DMS79 (cell line): ENCODE data around the gene CAPN9.
"Not testable (repeated sequence)": the region's sequence is repeated elsewhere in the genome, so short reads cannot be mapped to it uniquely, and the experiment has no call there.

Experiments
- DNase-seq: peaks from one replicate; lab custom pipeline; 2025; lab: John Stamatoyannopoulos, UW

CAPN9 gene

GRCh38 chr1:230747127-230747730 is at the start of gene CAPN9:
CAPN9 (plus strand) TSS chr1:230747388; CDS start chr1:230747497, 109 bp downstream.
- no peak for DNase-seq

- DNase-seq = no peak
These were observed 49.1 kb upstream of the CAPN9 start for GRCh38 chr1:230698130-230698529.

GRCh38 chr1:230698964-230699363 is 48.2 kb upstream of the CAPN9 start:
- DNase-seq = not testable (repeated sequence)

- DNase-seq = no peak
These were observed 47.5 kb upstream of the CAPN9 start for GRCh38 chr1:230699716-230700115.

GRCh38 chr1:230700132-230700531 is 47.1 kb upstream of the CAPN9 start:
- no peak for DNase-seq

- DNase-seq = no peak
These were observed 45.8 kb upstream of the CAPN9 start for GRCh38 chr1:230701434-230701833.

GRCh38 chr1:230701895-230702768 is 45.1 kb upstream of the CAPN9 start:
- no peak for DNase-seq

GRCh38 chr1:230702934-230703678 is 44.1 kb upstream of the CAPN9 start:
- no peak for DNase-seq

GRCh38 chr1:230703679-230704385 is 43.4 kb upstream of the CAPN9 start:
- DNase-seq = no peak

GRCh38 chr1:230704830-230705229 is 42.4 kb upstream of the CAPN9 start:
- DNase-seq = no peak

GRCh38 chr1:230705289-230706019 is 41.7 kb upstream of the CAPN9 start:
- no peak for DNase-seq

- no peak for DNase-seq
These were observed 41.0 kb upstream of the CAPN9 start for GRCh38 chr1:230706020-230706699.

GRCh38 chr1:230706887-230707731 is 40.1 kb upstream of the CAPN9 start:
- DNase-seq = no peak

GRCh38 chr1:230707732-230708630 is 39.2 kb upstream of the CAPN9 start:
- no peak for DNase-seq

- DNase-seq = no peak
These were observed 38.3 kb upstream of the CAPN9 start for GRCh38 chr1:230708631-230709580.

GRCh38 chr1:230709619-230710542 is 37.3 kb upstream of the CAPN9 start:
- no peak for DNase-seq

GRCh38 chr1:230710543-230710904 is 36.7 kb upstream of the CAPN9 start:
- DNase-seq = no peak
